HepG2 (cell line): ENCODE results near the gene GPR107. TPM values are rescaled to one million over a fixed set of nuclear protein-coding genes. Genes with fewer than 3 reads are reported as not detected.

Experiments used
- CENPT ChIP-seq: sonication (generic); formaldehyde crosslinking; IDR thresholded peaks from 2 replicates; pipeline ENCODE4 v1.8.0; 2022; ENCODE audit warnings: low read depth, mild to moderate bottlenecking, moderate library complexity, missing genetic modification reagents
- CREM ChIP-seq, 2 experiments: sonication (generic) in 1 of 2; formaldehyde crosslinking in 1 of 2; IDR thresholded peaks; 2 replicates each; pipeline versions ENCODE4 v1.4.0 to v1.6.1; 2016 to 2020; ENCODE audit warnings: antibody characterized with exemption in 1 of 2, mild to moderate bottlenecking in 1 of 2, missing genetic modification reagents in 1 of 2
- CSRNP2 ChIP-seq: sonication (generic); formaldehyde crosslinking; conservative IDR thresholded peaks from 2 replicates; pipeline ENCODE4 v1.8.0; 2022; ENCODE audit warnings: low read depth, missing genetic modification reagents
- DMAP1 ChIP-seq: IDR thresholded peaks from 2 replicates; pipeline ENCODE4 v1.6.1; 2016
- HNF4A ChIP-seq: sonication (generic); formaldehyde crosslinking; IDR thresholded peaks from 2 replicates; pipeline ENCODE4 v1.4.0; 2020; ENCODE audit warnings: missing genetic modification reagents
- HNF4G ChIP-seq, 2 experiments: sonication (generic) in 1 of 2; formaldehyde crosslinking in 1 of 2; IDR thresholded peaks; 2 replicates each; pipeline versions ENCODE4 v1.4.0 to v1.6.1; 2011 to 2020; ENCODE audit warnings: borderline replicate concordance in 2 of 2, low read depth in 2 of 2, mild to moderate bottlenecking in 2 of 2, low read length in 1 of 2, missing genetic modification reagents in 1 of 2, moderate library complexity in 1 of 2
- IRX3 ChIP-seq: sonication (generic); formaldehyde crosslinking; IDR thresholded peaks from 2 replicates; pipeline ENCODE4 v1.8.1; 2023; ENCODE audit warnings: mild to moderate bottlenecking, low read depth, missing genetic modification reagents, borderline replicate concordance
- PBX3 ChIP-seq: sonication (generic); formaldehyde crosslinking; IDR thresholded peaks from 2 replicates; pipeline ENCODE4 v1.8.1; 2023; ENCODE audit warnings: missing genetic modification reagents, inconsistent platforms, borderline replicate concordance
- PHF5A ChIP-seq: IDR thresholded peaks from one replicate; pipeline ENCODE4 v1.6.1; 2018; ENCODE audit warnings: low read depth, missing genetic modification reagents; ENCODE audit not compliant: unreplicated experiment
- SNAI1 ChIP-seq: sonication (generic); formaldehyde crosslinking; IDR thresholded peaks from 2 replicates; pipeline ENCODE4 v1.5.0; 2020; ENCODE audit warnings: mild to moderate bottlenecking, missing genetic modification reagents, borderline replicate concordance
- SPEN ChIP-seq: sonication (generic); formaldehyde crosslinking; IDR thresholded peaks from 2 replicates; pipeline ENCODE4 v1.5.1; 2020; ENCODE audit warnings: low read depth, mild to moderate bottlenecking, missing genetic modification reagents
- SRSF1 ChIP-seq: fragments of 200-400 bp; formaldehyde crosslinking; optimal IDR thresholded peaks from 2 replicates; pipeline ENCODE3; 2017; ENCODE audit warnings: mild to moderate bottlenecking, low read depth, low read length, moderate library complexity
- TEAD3 ChIP-seq: optimal IDR thresholded peaks from 2 replicates; pipeline ENCODE3; 2016; ENCODE audit warnings: borderline replicate concordance
- ZBTB3 ChIP-seq: sonication (generic); formaldehyde crosslinking; IDR thresholded peaks from 2 replicates; pipeline ENCODE4 v1.4.0; 2020; ENCODE audit warnings: low read depth, mild to moderate bottlenecking, moderate library complexity, missing genetic modification reagents, borderline replicate concordance
- ZBTB8A ChIP-seq: sonication (generic); formaldehyde crosslinking; IDR thresholded peaks from 2 replicates; pipeline ENCODE4 v1.4.0; 2020; ENCODE audit warnings: mild to moderate bottlenecking, low read depth, missing genetic modification reagents, borderline replicate concordance
- ZFP1 ChIP-seq: IDR thresholded peaks from 2 replicates; pipeline ENCODE4 v1.6.1; 2016
- ZNF256 ChIP-seq: sonication (generic); formaldehyde crosslinking; conservative IDR thresholded peaks from 2 replicates; pipeline ENCODE4 v1.4.0; 2020; ENCODE audit warnings: missing genetic modification reagents
- ZNF354B ChIP-seq: sonication (generic); formaldehyde crosslinking; IDR thresholded peaks from 2 replicates; pipeline ENCODE4 v1.8.0; 2022; ENCODE audit warnings: mild to moderate bottlenecking, missing genetic modification reagents
- ZNF382 ChIP-seq: sonication (generic); formaldehyde crosslinking; IDR thresholded peaks from 2 replicates; pipeline ENCODE4 v1.5.0; 2020; ENCODE audit warnings: missing genetic modification reagents, mild to moderate bottlenecking, borderline replicate concordance
- ZNF430 ChIP-seq: sonication (generic); formaldehyde crosslinking; IDR thresholded peaks from 2 replicates; pipeline ENCODE4 v1.9.0; 2021; ENCODE audit warnings: mild to moderate bottlenecking, missing genetic modification reagents
- ZNF510 ChIP-seq: sonication (generic); formaldehyde crosslinking; IDR thresholded peaks from 2 replicates; pipeline ENCODE4 v1.4.0; 2020; ENCODE audit warnings: low read depth, mild to moderate bottlenecking, missing genetic modification reagents
- ZNF768 ChIP-seq: sonication (generic); formaldehyde crosslinking; IDR thresholded peaks from 2 replicates; pipeline ENCODE4 v1.4.0; 2020; ENCODE audit warnings: missing genetic modification reagents
- ZSCAN31 ChIP-seq: sonication (generic); formaldehyde crosslinking; IDR thresholded peaks from 2 replicates; pipeline ENCODE4 v1.5.0; 2020; ENCODE audit warnings: low read depth, mild to moderate bottlenecking, missing genetic modification reagents
- polyA plus RNA-seq, 8 experiments: library from polyadenylated mRNA; depleted of rRNA in 3 of 8; stranded (reverse) in 7 of 8; unstranded in 1 of 8; fragments of >200 nt; fragmentation: Illumina TruSeq in 4 of 8; extraction: Trizol in 4 of 8; gene quantifications; 2 replicates each; pipeline versions ENCODE4 v1.2.1 to v1.2.3, GENCODE V29; 2011 to 2016; ENCODE audit warnings: low read depth in 4 of 8, missing spikeins in 1 of 8, mixed read lengths in 1 of 8; ENCODE audit not compliant: insufficient read depth in 1 of 8
- total RNA-seq, 5 experiments: library from RNA; depleted of rRNA; stranded (reverse); fragments of >200 nt; fragmentation: Illumina TruSeq; extraction: Trizol; gene quantifications; 2 replicates each; pipeline ENCODE4 v1.2.3, GENCODE V29; 2016; ENCODE audit warnings: low read depth in 1 of 5
- TF ChIP-seq, protein P1 (sequence below): sonication (generic); formaldehyde crosslinking; IDR thresholded peaks from 2 replicates; pipeline ENCODE4 v1.5.0; 2020; ENCODE audit warnings: missing genetic modification reagents
- TF ChIP-seq, protein P2 (sequence below): sonication (generic); formaldehyde crosslinking; IDR thresholded peaks from 2 replicates; pipeline ENCODE4 v1.5.1; 2020; ENCODE audit warnings: mild to moderate bottlenecking, missing genetic modification reagents, borderline replicate concordance

GPR107 gene
- total and polyA plus RNA-seq, 2 of the 13 experiments (the other 11 are each of a cell fraction or from before 2014, with no cell fraction given), result 22.5 to 24.4 TPM

- TF ChIP-seq ZNF382, result no peak
- TF ChIP-seq, protein P1, sequence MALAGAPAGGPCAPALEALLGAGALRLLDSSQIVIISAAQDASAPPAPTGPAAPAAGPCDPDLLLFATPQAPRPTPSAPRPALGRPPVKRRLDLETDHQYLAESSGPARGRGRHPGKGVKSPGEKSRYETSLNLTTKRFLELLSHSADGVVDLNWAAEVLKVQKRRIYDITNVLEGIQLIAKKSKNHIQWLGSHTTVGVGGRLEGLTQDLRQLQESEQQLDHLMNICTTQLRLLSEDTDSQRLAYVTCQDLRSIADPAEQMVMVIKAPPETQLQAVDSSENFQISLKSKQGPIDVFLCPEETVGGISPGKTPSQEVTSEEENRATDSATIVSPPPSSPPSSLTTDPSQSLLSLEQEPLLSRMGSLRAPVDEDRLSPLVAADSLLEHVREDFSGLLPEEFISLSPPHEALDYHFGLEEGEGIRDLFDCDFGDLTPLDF (CRISPR knock-in tag), result no peak
- no peak for TF ChIP-seq DMAP1
- TF ChIP-seq CSRNP2 (CRISPR knock-in tag), result no peak
- no peak for TF ChIP-seq IRX3
- peak; percentile 83 for TF ChIP-seq TEAD3
- peak; percentile 89 for TF ChIP-seq HNF4A (CRISPR knock-in tag)
- peak; percentile 86 for TF ChIP-seq HNF4G (IDR thresholded peaks at IDR 0.05; ENCODE audit: borderline replicate concordance, low read depth, low read length)
- TF ChIP-seq HNF4G (CRISPR knock-in tag; IDR thresholded peaks at IDR 0.05; ENCODE audit: borderline replicate concordance, low read depth), result no peak; the same call in 1 of the 2 replicates
- TF ChIP-seq SNAI1 (CRISPR knock-in tag), result no peak
- TF ChIP-seq ZBTB8A (CRISPR knock-in tag), result no peak
- TF ChIP-seq, protein P2, sequence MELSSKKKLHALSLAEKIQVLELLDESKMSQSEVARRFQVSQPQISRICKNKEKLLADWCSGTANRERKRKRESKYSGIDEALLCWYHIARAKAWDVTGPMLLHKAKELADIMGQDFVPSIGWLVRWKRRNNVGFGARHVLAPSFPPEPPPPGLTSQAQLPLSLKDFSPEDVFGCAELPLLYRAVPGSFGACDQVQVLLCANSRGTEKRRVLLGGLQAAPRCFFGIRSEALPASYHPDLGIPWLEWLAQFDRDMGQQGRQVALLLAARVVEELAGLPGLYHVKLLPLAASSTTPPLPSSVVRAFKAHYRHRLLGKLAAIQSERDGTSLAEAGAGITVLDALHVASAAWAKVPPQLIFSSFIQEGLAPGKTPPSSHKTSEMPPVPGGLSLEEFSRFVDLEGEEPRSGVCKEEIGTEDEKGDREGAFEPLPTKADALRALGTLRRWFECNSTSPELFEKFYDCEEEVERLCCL (CRISPR knock-in tag), result no peak
- TF ChIP-seq PHF5A, result no peak
- TF ChIP-seq ZNF430 (CRISPR knock-in tag), result no peak
- TF ChIP-seq ZNF354B, result no peak
- TF ChIP-seq PBX3 (CRISPR knock-in tag), result no peak
- TF ChIP-seq ZNF256, result no peak
- TF ChIP-seq ZFP1 (CRISPR knock-in tag), result 0 out of 2 replicates have a peak, but pooled peaks have one; percentile 42
- no peak for TF ChIP-seq SPEN (CRISPR knock-in tag)
- TF ChIP-seq CREM (IDR thresholded peaks at IDR 0.05), result peak; percentile 38; the same call in 1 of the 2 replicates
- no peak for TF ChIP-seq CREM (CRISPR knock-in tag; IDR thresholded peaks at IDR 0.05)
- TF ChIP-seq ZNF768, result no peak
- no peak for TF ChIP-seq ZBTB3 (CRISPR knock-in tag)
- TF ChIP-seq SRSF1, result no peak
- TF ChIP-seq CENPT, result no peak
- TF ChIP-seq ZSCAN31 (CRISPR knock-in tag), result 0 out of 2 replicates have a peak, but pooled peaks have one; percentile 28
- TF ChIP-seq ZNF510 (CRISPR knock-in tag), result no peak
Measured at GRCh38 chr9:130008538-130008937, 45.2 kb upstream of the GPR107 start (continued).
